Stimulated activated CD4-positive, alpha-beta T cell treated with anti-CD3 and anti-CD28 coated beads, Interleukin-2, amount 100 ng/mL, for 24 hours (primary cell): Measurements from ENCODE around the gene HLX.

ENCODE experiments used
- DNase-seq, 2 donors: peaks; one replicate each; pipeline ENCODE4 v3.0.0-alpha.2; 2020

HLX gene

DNA sequence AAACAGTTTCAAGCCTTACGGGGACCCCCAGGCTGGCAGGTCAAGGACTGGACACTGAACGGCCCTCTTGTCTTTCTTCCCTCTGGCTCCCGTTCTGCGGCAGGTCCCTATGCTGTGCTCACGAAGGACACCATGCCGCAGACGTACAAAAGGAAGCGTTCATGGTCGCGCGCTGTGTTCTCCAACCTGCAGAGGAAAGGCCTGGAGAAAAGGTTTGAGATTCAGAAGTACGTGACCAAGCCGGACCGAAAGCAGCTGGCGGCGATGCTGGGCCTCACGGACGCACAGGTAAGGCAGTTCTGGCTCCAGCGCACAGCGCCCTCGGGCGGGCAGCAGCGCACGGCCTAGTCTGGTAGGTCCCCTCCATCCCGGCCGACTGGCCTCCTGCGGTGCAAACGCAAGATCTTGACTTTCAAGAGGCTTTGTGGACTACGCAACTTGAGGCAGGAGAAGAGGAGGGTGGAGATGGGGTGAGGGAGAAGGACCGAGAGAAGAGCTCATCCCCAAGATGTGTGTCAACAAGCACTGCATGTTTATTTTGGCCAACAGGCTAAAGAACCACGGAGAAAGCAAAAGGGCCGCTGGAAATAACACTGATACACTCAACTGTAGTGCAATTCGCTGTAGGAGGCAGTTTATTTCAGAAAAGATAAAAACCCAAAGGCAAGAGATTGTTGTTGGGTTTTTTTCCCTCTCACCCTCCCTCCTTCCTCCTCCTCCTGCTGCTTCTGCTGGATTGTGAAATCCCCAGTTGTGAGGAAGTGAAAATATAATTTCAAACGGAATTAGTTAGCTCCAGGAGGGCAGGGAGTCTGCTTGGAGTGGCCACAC, 3.0 kb downstream of the HLX start:
- no peak for DNase-seq

- DNase-seq, result no peak
Observed at GRCh38 chr1:220884109-220884980, 5.1 kb downstream of the HLX start.

GRCh38 chr1:220884981-220885918, 6.0 kb downstream of the HLX start:
- no peak for DNase-seq

GRCh38 chr1:220885971-220886370, 6.7 kb downstream of the HLX start:
- DNase-seq, result no peak

- no peak for DNase-seq
Observed at GRCh38 chr1:220886470-220887201, 7.4 kb downstream of the HLX start.

DNA sequence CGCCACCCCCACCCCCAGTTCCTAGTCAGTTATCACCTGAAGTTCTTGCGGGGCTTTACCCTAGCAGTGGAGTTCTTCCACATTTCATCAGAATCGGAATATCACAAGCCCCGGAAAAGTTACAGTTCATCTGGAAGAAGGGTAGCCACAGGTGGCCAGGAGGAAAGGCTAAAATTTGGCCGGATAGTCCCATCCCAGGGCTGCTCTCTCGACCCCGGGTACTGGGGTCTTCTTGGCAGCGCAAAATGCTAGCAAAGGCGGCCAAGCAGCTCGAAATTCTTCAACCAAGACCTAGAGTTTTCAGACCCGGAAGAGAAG, 7.9 kb downstream of the HLX start:
- DNase-seq, result no peak

- no peak for DNase-seq
Observed at GRCh38 chr1:220887520-220888416, 8.5 kb downstream of the HLX start.

- no peak for DNase-seq
Observed at GRCh38 chr1:220888417-220888986, 9.3 kb downstream of the HLX start.

- no peak for DNase-seq
Observed at GRCh38 chr1:220889333-220889732, 10.1 kb downstream of the HLX start.

GRCh38 chr1:220889848-220890287, 10.6 kb downstream of the HLX start:
- no peak for DNase-seq

GRCh38 chr1:220890602-220891001, 11.4 kb downstream of the HLX start:
- no peak for DNase-seq

GRCh38 chr1:220891224-220892085, 12.2 kb downstream of the HLX start:
- no peak for DNase-seq

- no peak for DNase-seq
Observed at GRCh38 chr1:220892086-220892376, 12.8 kb downstream of the HLX start.

GRCh38 chr1:220892997-220893700, 13.9 kb downstream of the HLX start:
- DNase-seq, result no peak

- DNase-seq, result no peak
Observed at GRCh38 chr1:220893701-220894024, 14.4 kb downstream of the HLX start.

- no peak for DNase-seq
Observed at GRCh38 chr1:220894025-220894923, 15.0 kb downstream of the HLX start.

DNA sequence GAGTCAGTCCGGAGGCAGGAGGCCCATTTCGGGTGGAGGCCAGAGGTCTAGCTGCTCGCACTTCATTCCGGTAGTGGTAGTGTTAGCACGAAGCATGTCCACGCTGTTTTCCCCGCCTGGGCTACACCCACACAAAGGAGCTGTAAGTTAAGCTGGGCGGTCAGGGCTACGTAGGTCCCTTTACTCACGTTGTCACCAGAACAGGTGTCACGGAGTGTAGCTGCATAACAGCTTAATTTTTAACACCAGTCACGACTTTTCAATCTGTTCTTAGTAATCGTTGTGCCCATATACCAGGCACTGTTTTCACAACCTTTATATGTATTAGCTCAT, 15.6 kb downstream of the HLX start:
- DNase-seq, result no peak

GRCh38 chr1:220895412-220895946, 16.2 kb downstream of the HLX start:
- no peak for DNase-seq
